BJ (cell line): ENCODE measurements around the gene CRYZL1. TPM values are rescaled to one million over a fixed set of nuclear protein-coding genes. Genes with fewer than 3 reads are reported as not detected.

Source experiments
- CTCF ChIA-PET: fragments of 350-600 bp; formaldehyde crosslinking; extraction: SDS; loops from one replicate; lab custom pipeline; 2021; ENCODE audit warnings: antibody characterized with exemption, inconsistent platforms; lab: Yijun Ruan, JAX
- POLR2A ChIA-PET: fragments of 300-600 bp; sonication (Branson Sonifier 250); formaldehyde crosslinking; extraction: SDS; loops from one replicate; lab custom pipeline; 2021; ENCODE audit warnings: antibody characterized with exemption; lab: Charles Lee
- DNase-seq: peaks from one replicate; pipeline ENCODE4 v3.0.0-alpha.2; 2011; ENCODE audit warnings: low read depth
- H3K27me3 ChIP-seq: 2 replicates; pipeline ENCODE4 v1.6.0; 2011; ENCODE audit warnings: low read length; ENCODE audit not compliant: control insufficient read depth, insufficient read depth
- H3K36me3 ChIP-seq: 2 replicates; pipeline ENCODE4 v1.5.1; 2011; ENCODE audit warnings: low read length; ENCODE audit not compliant: control insufficient read depth, insufficient read depth
- H3K4me3 ChIP-seq: 2 replicates; pipeline ENCODE4 v1.5.1; 2011; ENCODE audit warnings: low read depth, mild to moderate bottlenecking, control low read depth, low read length
- CTCF ChIP-seq: IDR thresholded peaks from 2 replicates; pipeline ENCODE4 v1.5.1; 2011; ENCODE audit warnings: low read depth, mild to moderate bottlenecking, control low read depth, inconsistent platforms, low read length, moderate library complexity; ENCODE audit not compliant: insufficient read depth
- polyA plus RNA-seq: library from polyadenylated mRNA; depleted of rRNA; stranded (reverse); fragments of >200 nt; gene quantifications from 2 replicates; pipeline ENCODE4 v1.2.3, GENCODE V29; 2011

The CRYZL1 gene
- polyA plus RNA-seq, 1 experiment: 21.2 TPM

GRCh38 chr21:33685613-33686197, 44.2 kb upstream of the CRYZL1 start:
- ChIA-PET POLR2A (no interaction called here), CTCF (interaction anchor here (1.0 kb wide), 1 partner anchor 20 kb away, joined by 3 read pairs; no protein-coding TSS in a partner anchor)
- no peak overlapping the region for H3K4me3 ChIP-seq
- H3K36me3 ChIP-seq: no peaks in the 10 kb centered on the region
- TF ChIP-seq CTCF: no peak
- DNase-seq: peak; percentile 70
- no peaks in the 10 kb centered on the region for H3K27me3 ChIP-seq

GRCh38 chr21:33684923-33685560, 43.5 kb upstream of the CRYZL1 start:
- TF ChIP-seq CTCF: no peak
- POLR2A ChIA-PET: no interaction called here
- CTCF ChIA-PET: interaction anchor here (1.0 kb wide), 2 partner anchors 18 to 19 kb away, joined by 3 read pairs; no protein-coding TSS in a partner anchor

GRCh38 chr21:33684068-33684467, 42.5 kb upstream of the CRYZL1 start:
- H3K36me3 ChIP-seq: no peaks in the 10 kb centered on the region
- TF ChIP-seq CTCF: no peak
- no peaks in the 10 kb centered on the region for H3K27me3 ChIP-seq
- CTCF ChIA-PET: interaction anchor here (1.0 kb wide), 1 partner anchor 17 kb away, joined by 3 read pairs; no protein-coding TSS in a partner anchor
- H3K4me3 ChIP-seq: no peak overlapping the region
- no peak for DNase-seq
- POLR2A ChIA-PET: no interaction called here

More at GRCh38 chr21:33684923-33685560, 43.5 kb upstream of the CRYZL1 start:
- H3K36me3 ChIP-seq: no peaks in the 10 kb centered on the region
- no peak for DNase-seq
- no peaks in the 10 kb centered on the region for H3K27me3 ChIP-seq
- H3K4me3 ChIP-seq: no peak overlapping the region

GRCh38 chr21:33682992-33683627, 41.6 kb upstream of the CRYZL1 start:
- CTCF ChIA-PET: interaction anchor here (0.7 to 1.2 kb wide), 3 partner anchors 53 to 662 kb away, joined by 3 read pairs; no protein-coding TSS in a partner anchor
- POLR2A ChIA-PET: interaction anchor here (0.6 kb wide), 1 partner anchor 38 kb away, joined by 5 read pairs; no protein-coding TSS in a partner anchor
- TF ChIP-seq CTCF: no peak
- peak; percentile 68 for DNase-seq
- Histone ChIP-seq H3K27me3 (no peaks in the 10 kb centered on the region), H3K4me3 (no peak overlapping the region), H3K36me3 (no peaks in the 10 kb centered on the region)

GRCh38 chr21:33680870-33681269, 39.3 kb upstream of the CRYZL1 start:
- no peak for TF ChIP-seq CTCF
- CTCF ChIA-PET: no interaction called here
- H3K4me3 ChIP-seq: no peak overlapping the region
- DNase-seq: no peak
- POLR2A ChIA-PET: no interaction called here
- H3K36me3 ChIP-seq: no peaks in the 10 kb centered on the region
- H3K27me3 ChIP-seq: no peaks in the 10 kb centered on the region
